GM12878 (cell line): ENCODE data around the gene ANAPC4. TPM values are rescaled to one million over a fixed set of nuclear protein-coding genes. Genes with fewer than 3 reads are reported as not detected.

Experiments
- ATAC-seq: fragments of 200-7000 bp; cut with Tn5 transposase; 3 replicates; pipeline ENCODE4 v1.9.1; 2020; ENCODE audit warnings: mild to moderate bottlenecking, moderate library complexity
- BruUV-seq: library from RNA; stranded (reverse); fragments of 400-500 nt; replicated peaks from 2 replicates; lab custom pipeline; 2021; lab: Mats Ljungman, UMichigan
- CTCF ChIA-PET: fragments of 300-600 bp; sonication (Branson Sonifier 250); formaldehyde crosslinking; extraction: SDS; loops from one replicate; lab custom pipeline; 2021; ENCODE audit warnings: inconsistent platforms; lab: Yijun Ruan, JAX
- POLR2A ChIA-PET: fragments of 350-600 bp; formaldehyde crosslinking; extraction: SDS; loops from one replicate; lab custom pipeline; 2021; ENCODE audit warnings: inconsistent platforms; lab: Charles Lee
- RAD21 ChIA-PET: fragments of 300-600 bp; sonication (Branson Sonifier 250); formaldehyde crosslinking; loops from one replicate; lab custom pipeline; 2023; ENCODE audit warnings: antibody characterized with exemption; ENCODE audit not compliant: unreplicated experiment; lab: Charles Lee
- SMC1A ChIA-PET: fragments of 300-600 bp; sonication (Branson Sonifier 250); formaldehyde crosslinking; loops from one replicate; lab custom pipeline; 2023; ENCODE audit not compliant: unreplicated experiment, uncharacterized antibody; lab: Charles Lee
- DNase-seq: peaks from one replicate; pipeline ENCODE4 v3.0.0-alpha.2; 2011; ENCODE audit warnings: low read depth, low spot score
- FAIRE-seq: peaks from 3 replicates; lab custom pipeline; 2011; peaks lifted over from hg19 to GRCh38; lab: Jason Lieb, UNC
- H2AFZ ChIP-seq: 2 replicates; pipeline ENCODE4 v1.6.0; 2011; ENCODE audit warnings: low read depth, low read length, control low read depth; ENCODE audit not compliant: control insufficient read depth
- H3K27ac ChIP-seq: 2 replicates; pipeline ENCODE4 v1.5.1; 2011; ENCODE audit warnings: control low read depth; ENCODE audit not compliant: control insufficient read depth, insufficient read depth
- H3K27me3 ChIP-seq, 2 experiments: replicated peaks in 1 of 2; 2 replicates each; pipeline versions ENCODE4 v1.6.0 to v1.6.1; 2011; ENCODE audit warnings: low read length in 1 of 2; ENCODE audit not compliant: control insufficient read depth in 2 of 2, insufficient read depth in 2 of 2
- H3K36me3 ChIP-seq, 2 experiments: 2 replicates each; pipeline ENCODE4 v1.5.1; 2011; ENCODE audit warnings: low read length in 1 of 2; ENCODE audit not compliant: control insufficient read depth in 2 of 2, insufficient read depth in 2 of 2
- H3K4me1 ChIP-seq: 2 replicates; pipeline ENCODE4 v1.6.1; 2011; ENCODE audit warnings: mild to moderate bottlenecking, low read length, moderate library complexity, mixed read lengths; ENCODE audit not compliant: control insufficient read depth, insufficient read depth
- H3K4me2 ChIP-seq: 2 replicates; pipeline ENCODE4 v1.6.0; 2011; ENCODE audit warnings: control low read depth; ENCODE audit not compliant: control insufficient read depth, insufficient read depth
- H3K4me3 ChIP-seq: fragments of 200-600 bp; sonication (generic); 2 replicates; pipeline ENCODE4 v1.5.1; 2016
- H3K79me2 ChIP-seq: 2 replicates; pipeline ENCODE4 v1.6.0; 2011; ENCODE audit warnings: low read length; ENCODE audit not compliant: control insufficient read depth, insufficient read depth
- H3K9ac ChIP-seq: 2 replicates; pipeline ENCODE4 v1.8.0; 2011; ENCODE audit warnings: low read length, control low read depth, mixed read lengths; ENCODE audit not compliant: control insufficient read depth, insufficient read depth
- H3K9me3 ChIP-seq: replicated peaks from 3 replicates; pipeline ENCODE4 v1.5.1; 2011; ENCODE audit warnings: mild to moderate bottlenecking, low read length; ENCODE audit not compliant: control insufficient read depth, insufficient read depth
- H4K20me1 ChIP-seq: 2 replicates; pipeline ENCODE4 v1.6.0; 2011; ENCODE audit not compliant: control insufficient read depth, insufficient read depth
- CHD4 ChIP-seq: fragments of 200-600 bp; sonication (generic); IDR thresholded peaks from 2 replicates; pipeline ENCODE4 v1.6.1; 2016; ENCODE audit warnings: mild to moderate bottlenecking
- FOXM1 ChIP-seq: IDR thresholded peaks from 2 replicates; pipeline ENCODE4 v1.6.1; 2012; ENCODE audit warnings: low read depth, mild to moderate bottlenecking, inconsistent platforms, low read length, moderate library complexity
- LARP7 ChIP-seq: fragments of 450-650 bp; IDR thresholded peaks from 2 replicates; pipeline ENCODE4 v1.6.1; 2017; ENCODE audit warnings: mild to moderate bottlenecking
- RBBP5 ChIP-seq: fragments of 200-600 bp; sonication (generic); conservative IDR thresholded peaks from 2 replicates; pipeline ENCODE4 v1.6.1; 2016
- RELA ChIP-seq: fragments of 450-650 bp; IDR thresholded peaks from 2 replicates; pipeline ENCODE4 v1.8.0; 2014; ENCODE audit warnings: borderline replicate concordance; ENCODE audit not compliant: partially characterized antibody
- SREBF2 ChIP-seq: IDR thresholded peaks from 2 replicates; pipeline ENCODE4 v1.6.1; 2012; ENCODE audit warnings: mild to moderate bottlenecking, low read length
- TCF12 ChIP-seq: IDR thresholded peaks from 2 replicates; pipeline ENCODE4 v1.6.1; 2011; ENCODE audit warnings: low read depth, mild to moderate bottlenecking, low read length
- TCF7 ChIP-seq: IDR thresholded peaks from 2 replicates; pipeline ENCODE4 v1.6.1; 2014; ENCODE audit warnings: antibody characterized with exemption, borderline replicate concordance
- WGBS: methylation state at CpG from one replicate; pipeline ENCODE4 v1.1.6; 2016; ENCODE audit warnings: low lambda C conversion rate; ENCODE audit not compliant: insufficient replicate concordance, insufficient coverage; ENCODE audit errors: missing lambda C conversion rate; 5-methylcytosine and 5-hydroxymethylcytosine counted together
- in situ Hi-C: fragments of 300-500 bp; cut with MboI; formaldehyde crosslinking; loops from 9 replicates; pipeline ENCODE4 v1.14.3; 2018; ENCODE audit warnings: mixed read lengths
- intact Hi-C: fragments of 100-400 bp; cut with micrococcal nuclease; formaldehyde crosslinking; loops from one replicate; pipeline ENCODE4 v1.14.2; 2022; ENCODE audit not compliant: unreplicated experiment
- polyA plus RNA-seq, 11 experiments: library from polyadenylated mRNA; depleted of rRNA in 4 of 11; unstranded in 6 of 11; stranded (reverse) in 5 of 11; fragments of >200 nt; fragmentation: Nextera tagmentation in 4 of 11; fragmentation: Illumina TruSeq in 1 of 11; extraction: Ambion mirVana in 4 of 11; extraction: Trizol in 1 of 11; gene quantifications; 1 replicate in 1 of 11; 2 replicates in 10 of 11; pipeline versions ENCODE4 v1.2.1 to v1.2.3, GENCODE V29; 2011 to 2016; ENCODE audit warnings: inconsistent platforms in 2 of 11, missing spikeins in 2 of 11, low read depth in 1 of 11
- total RNA-seq, 4 experiments: library from RNA; depleted of rRNA in 3 of 4; stranded (reverse); fragments of >200 nt in 3 of 4; fragmentation: Illumina TruSeq in 1 of 4; extraction: Trizol in 1 of 4; gene quantifications; 2 replicates each; pipeline versions ENCODE4 v1.2.1 to v1.2.3, GENCODE V29; 2013 to 2021
- TF ChIP-seq, protein P1 (sequence below): fragments of 450-650 bp; formaldehyde crosslinking; IDR thresholded peaks from 2 replicates; pipeline ENCODE4 v1.4.0; 2020; ENCODE audit warnings: mild to moderate bottlenecking, moderate library complexity
- TF ChIP-seq, protein P2 (sequence below): fragments of 450-650 bp; IDR thresholded peaks from 2 replicates; pipeline ENCODE4 v1.6.1; 2018; ENCODE audit warnings: mild to moderate bottlenecking, low read depth, moderate library complexity; ENCODE audit not compliant: partially characterized antibody

The ANAPC4 gene
- total and polyA plus RNA-seq, 10 of the 15 experiments (the other 5 are each of a cell fraction or from before 2014, with no cell fraction given) = 16.3 to 50.2 (median 29.9) TPM

DNA sequence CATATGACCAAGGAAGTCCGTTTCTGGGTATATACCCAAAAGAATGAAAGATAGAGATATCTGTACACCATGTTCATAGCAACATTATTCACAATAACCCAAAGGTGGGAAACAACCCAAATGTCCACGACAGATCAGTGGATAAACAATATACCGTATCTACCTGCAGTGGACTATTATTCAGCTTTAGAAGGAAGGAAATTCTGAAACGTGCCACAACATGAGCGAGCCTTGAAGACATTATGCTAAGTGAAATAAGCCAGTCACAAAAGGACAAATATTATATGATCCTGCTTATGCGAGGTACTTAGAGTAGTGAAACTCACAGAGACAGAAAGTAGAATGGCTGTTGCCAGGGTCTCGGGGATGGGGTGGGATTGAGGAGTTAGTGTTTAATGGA is 75.0 kb downstream of the ANAPC4 start:
- in situ Hi-C loops (no loop called here), intact Hi-C loops (no loop called here)
- H4K20me1 ChIP-seq = no peaks in the 10 kb centered on the region
- no peak for FAIRE-seq
- no peak for ATAC-seq
- H3K79me2 ChIP-seq = no peaks in the 10 kb centered on the region
- no peak overlapping the region for H3K4me2 ChIP-seq
- no peaks in the 10 kb centered on the region for H3K36me3 ChIP-seq
- DNase-seq = no peak
- TF ChIP-seq FOXM1 (no peak), TCF12 (no peak), CHD4 (no peak), RELA (no peak), RBBP5 (no peak), SREBF2 (no peak), LARP7 (no peak), TCF7 (no peak)
- TF ChIP-seq, protein P1, sequence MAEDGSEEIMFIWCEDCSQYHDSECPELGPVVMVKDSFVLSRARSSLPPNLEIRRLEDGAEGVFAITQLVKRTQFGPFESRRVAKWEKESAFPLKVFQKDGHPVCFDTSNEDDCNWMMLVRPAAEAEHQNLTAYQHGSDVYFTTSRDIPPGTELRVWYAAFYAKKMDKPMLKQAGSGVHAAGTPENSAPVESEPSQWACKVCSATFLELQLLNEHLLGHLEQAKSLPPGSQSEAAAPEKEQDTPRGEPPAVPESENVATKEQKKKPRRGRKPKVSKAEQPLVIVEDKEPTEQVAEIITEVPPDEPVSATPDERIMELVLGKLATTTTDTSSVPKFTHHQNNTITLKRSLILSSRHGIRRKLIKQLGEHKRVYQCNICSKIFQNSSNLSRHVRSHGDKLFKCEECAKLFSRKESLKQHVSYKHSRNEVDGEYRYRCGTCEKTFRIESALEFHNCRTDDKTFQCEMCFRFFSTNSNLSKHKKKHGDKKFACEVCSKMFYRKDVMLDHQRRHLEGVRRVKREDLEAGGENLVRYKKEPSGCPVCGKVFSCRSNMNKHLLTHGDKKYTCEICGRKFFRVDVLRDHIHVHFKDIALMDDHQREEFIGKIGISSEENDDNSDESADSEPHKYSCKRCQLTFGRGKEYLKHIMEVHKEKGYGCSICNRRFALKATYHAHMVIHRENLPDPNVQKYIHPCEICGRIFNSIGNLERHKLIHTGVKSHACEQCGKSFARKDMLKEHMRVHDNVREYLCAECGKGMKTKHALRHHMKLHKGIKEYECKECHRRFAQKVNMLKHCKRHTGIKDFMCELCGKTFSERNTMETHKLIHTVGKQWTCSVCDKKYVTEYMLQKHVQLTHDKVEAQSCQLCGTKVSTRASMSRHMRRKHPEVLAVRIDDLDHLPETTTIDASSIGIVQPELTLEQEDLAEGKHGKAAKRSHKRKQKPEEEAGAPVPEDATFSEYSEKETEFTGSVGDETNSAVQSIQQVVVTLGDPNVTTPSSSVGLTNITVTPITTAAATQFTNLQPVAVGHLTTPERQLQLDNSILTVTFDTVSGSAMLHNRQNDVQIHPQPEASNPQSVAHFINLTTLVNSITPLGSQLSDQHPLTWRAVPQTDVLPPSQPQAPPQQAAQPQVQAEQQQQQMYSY (CRISPR knock-in tag) = no peak
- TF ChIP-seq, protein P2, sequence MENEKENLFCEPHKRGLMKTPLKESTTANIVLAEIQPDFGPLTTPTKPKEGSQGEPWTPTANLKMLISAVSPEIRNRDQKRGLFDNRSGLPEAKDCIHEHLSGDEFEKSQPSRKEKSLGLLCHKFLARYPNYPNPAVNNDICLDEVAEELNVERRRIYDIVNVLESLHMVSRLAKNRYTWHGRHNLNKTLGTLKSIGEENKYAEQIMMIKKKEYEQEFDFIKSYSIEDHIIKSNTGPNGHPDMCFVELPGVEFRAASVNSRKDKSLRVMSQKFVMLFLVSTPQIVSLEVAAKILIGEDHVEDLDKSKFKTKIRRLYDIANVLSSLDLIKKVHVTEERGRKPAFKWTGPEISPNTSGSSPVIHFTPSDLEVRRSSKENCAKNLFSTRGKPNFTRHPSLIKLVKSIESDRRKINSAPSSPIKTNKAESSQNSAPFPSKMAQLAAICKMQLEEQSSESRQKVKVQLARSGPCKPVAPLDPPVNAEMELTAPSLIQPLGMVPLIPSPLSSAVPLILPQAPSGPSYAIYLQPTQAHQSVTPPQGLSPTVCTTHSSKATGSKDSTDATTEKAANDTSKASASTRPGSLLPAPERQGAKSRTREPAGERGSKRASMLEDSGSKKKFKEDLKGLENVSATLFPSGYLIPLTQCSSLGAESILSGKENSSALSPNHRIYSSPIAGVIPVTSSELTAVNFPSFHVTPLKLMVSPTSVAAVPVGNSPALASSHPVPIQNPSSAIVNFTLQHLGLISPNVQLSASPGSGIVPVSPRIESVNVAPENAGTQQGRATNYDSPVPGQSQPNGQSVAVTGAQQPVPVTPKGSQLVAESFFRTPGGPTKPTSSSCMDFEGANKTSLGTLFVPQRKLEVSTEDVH = no peak
- RAD21 ChIA-PET = interaction anchor here (1.4 kb wide), 1 partner anchor 11 kb away, joined by 3 read pairs; no protein-coding TSS in a partner anchor
- H3K9me3 ChIP-seq = no peaks in the 10 kb centered on the region
- no peaks in the 10 kb centered on the region; a peak in 1 of 4 replicates for H3K27me3 ChIP-seq
- CTCF ChIA-PET = no interaction called here
- H3K27ac ChIP-seq = no peak overlapping the region
- H3K4me3 ChIP-seq = no peak overlapping the region
- H2AFZ ChIP-seq = no peak overlapping the region
- POLR2A ChIA-PET = no interaction called here
- H3K4me1 ChIP-seq = peaks cover 6% of the 10 kb centered on the region; the same call in 1 of the 2 replicates
- no peak overlapping the region for H3K9ac ChIP-seq
- BruUV-seq = no TSS peak
- 27% methylated on average over 7 of the region's 7 CpGs for WGBS
- SMC1A ChIA-PET = no interaction called here
